GM12878 (cell line): ENCODE measurements around the gene PLK1. TPM values are rescaled to one million over a fixed set of nuclear protein-coding genes. Genes with fewer than 3 reads are reported as not detected.
A peak's percentile ranks its signal among the peaks of the same experiment; 100 is the strongest.

ENCODE experiments used
- ATAC-seq: fragments of 200-7000 bp; cut with Tn5 transposase; 3 replicates; pipeline ENCODE4 v1.9.1; 2020; ENCODE audit warnings: mild to moderate bottlenecking, moderate library complexity
- BruUV-seq: library from RNA; stranded (reverse); fragments of 400-500 nt; replicated peaks from 2 replicates; lab custom pipeline; 2021; lab: Mats Ljungman, UMichigan
- CTCF ChIA-PET: fragments of 300-600 bp; sonication (Branson Sonifier 250); formaldehyde crosslinking; extraction: SDS; loops from one replicate; lab custom pipeline; 2021; ENCODE audit warnings: inconsistent platforms; lab: Yijun Ruan, JAX
- POLR2A ChIA-PET: fragments of 350-600 bp; formaldehyde crosslinking; extraction: SDS; loops from one replicate; lab custom pipeline; 2021; ENCODE audit warnings: inconsistent platforms; lab: Charles Lee
- RAD21 ChIA-PET: fragments of 300-600 bp; sonication (Branson Sonifier 250); formaldehyde crosslinking; loops from one replicate; lab custom pipeline; 2023; ENCODE audit warnings: antibody characterized with exemption; ENCODE audit not compliant: unreplicated experiment; lab: Charles Lee
- SMC1A ChIA-PET: fragments of 300-600 bp; sonication (Branson Sonifier 250); formaldehyde crosslinking; loops from one replicate; lab custom pipeline; 2023; ENCODE audit not compliant: unreplicated experiment, uncharacterized antibody; lab: Charles Lee
- DNase-seq: peaks from one replicate; pipeline ENCODE4 v3.0.0-alpha.2; 2011; ENCODE audit warnings: low read depth, low spot score
- FAIRE-seq: peaks from 3 replicates; lab custom pipeline; 2011; peaks lifted over from hg19 to GRCh38; lab: Jason Lieb, UNC
- H2AFZ ChIP-seq: 2 replicates; pipeline ENCODE4 v1.6.0; 2011; ENCODE audit warnings: low read depth, low read length, control low read depth; ENCODE audit not compliant: control insufficient read depth
- H3K27ac ChIP-seq: 2 replicates; pipeline ENCODE4 v1.5.1; 2011; ENCODE audit warnings: control low read depth; ENCODE audit not compliant: control insufficient read depth, insufficient read depth
- H3K27me3 ChIP-seq, 2 experiments: replicated peaks in 1 of 2; 2 replicates each; pipeline versions ENCODE4 v1.6.0 to v1.6.1; 2011; ENCODE audit warnings: low read length in 1 of 2; ENCODE audit not compliant: control insufficient read depth in 2 of 2, insufficient read depth in 2 of 2
- H3K36me3 ChIP-seq, 2 experiments: 2 replicates each; pipeline ENCODE4 v1.5.1; 2011; ENCODE audit warnings: low read length in 1 of 2; ENCODE audit not compliant: control insufficient read depth in 2 of 2, insufficient read depth in 2 of 2
- H3K4me1 ChIP-seq: 2 replicates; pipeline ENCODE4 v1.6.1; 2011; ENCODE audit warnings: mild to moderate bottlenecking, low read length, moderate library complexity, mixed read lengths; ENCODE audit not compliant: control insufficient read depth, insufficient read depth
- H3K4me2 ChIP-seq: 2 replicates; pipeline ENCODE4 v1.6.0; 2011; ENCODE audit warnings: control low read depth; ENCODE audit not compliant: control insufficient read depth, insufficient read depth
- H3K4me3 ChIP-seq: fragments of 200-600 bp; sonication (generic); 2 replicates; pipeline ENCODE4 v1.5.1; 2016
- H3K79me2 ChIP-seq: 2 replicates; pipeline ENCODE4 v1.6.0; 2011; ENCODE audit warnings: low read length; ENCODE audit not compliant: control insufficient read depth, insufficient read depth
- H3K9ac ChIP-seq: 2 replicates; pipeline ENCODE4 v1.8.0; 2011; ENCODE audit warnings: low read length, control low read depth, mixed read lengths; ENCODE audit not compliant: control insufficient read depth, insufficient read depth
- H3K9me3 ChIP-seq: replicated peaks from 3 replicates; pipeline ENCODE4 v1.5.1; 2011; ENCODE audit warnings: mild to moderate bottlenecking, low read length; ENCODE audit not compliant: control insufficient read depth, insufficient read depth
- H4K20me1 ChIP-seq: 2 replicates; pipeline ENCODE4 v1.6.0; 2011; ENCODE audit not compliant: control insufficient read depth, insufficient read depth
- BCL3 ChIP-seq: IDR thresholded peaks from 2 replicates; pipeline ENCODE4 v1.6.1; 2011; ENCODE audit warnings: borderline replicate concordance, low read depth, mild to moderate bottlenecking, moderate library complexity, low read length; ENCODE audit not compliant: insufficient read depth, poor library complexity, severe bottlenecking
- CHD2 ChIP-seq: IDR thresholded peaks from 2 replicates; pipeline ENCODE4 v1.6.1; 2011; ENCODE audit warnings: low read depth, low read length, improper control_type of control experiment, borderline replicate concordance
- EZH2 ChIP-seq: IDR thresholded peaks from 2 replicates; pipeline ENCODE4 v1.6.1; 2012; ENCODE audit warnings: low read depth, mild to moderate bottlenecking, control low read depth, inconsistent platforms, low read length, borderline replicate concordance; ENCODE audit not compliant: control insufficient read depth
- MYB ChIP-seq: fragments of 150-350 bp; IDR thresholded peaks from 2 replicates; pipeline ENCODE4 v1.6.1; 2014; ENCODE audit warnings: mild to moderate bottlenecking, low read depth, low read length, borderline replicate concordance
- PBX3 ChIP-seq: IDR thresholded peaks from 2 replicates; pipeline ENCODE4 v1.6.1; 2011; ENCODE audit warnings: mild to moderate bottlenecking, low read depth, low read length, moderate library complexity; ENCODE audit not compliant: insufficient replicate concordance
- POLR2A ChIP-seq: IDR thresholded peaks from 2 replicates; pipeline ENCODE4 v1.6.1; 2011; ENCODE audit warnings: low read depth, mild to moderate bottlenecking, low read length
- WGBS: methylation state at CpG from one replicate; pipeline ENCODE4 v1.1.6; 2016; ENCODE audit warnings: low lambda C conversion rate; ENCODE audit not compliant: insufficient replicate concordance, insufficient coverage; ENCODE audit errors: missing lambda C conversion rate; 5-methylcytosine and 5-hydroxymethylcytosine counted together
- in situ Hi-C: fragments of 300-500 bp; cut with MboI; formaldehyde crosslinking; loops from 9 replicates; pipeline ENCODE4 v1.14.3; 2018; ENCODE audit warnings: mixed read lengths
- intact Hi-C: fragments of 100-400 bp; cut with micrococcal nuclease; formaldehyde crosslinking; loops from one replicate; pipeline ENCODE4 v1.14.2; 2022; ENCODE audit not compliant: unreplicated experiment
- polyA plus RNA-seq, 11 experiments: library from polyadenylated mRNA; depleted of rRNA in 4 of 11; unstranded in 6 of 11; stranded (reverse) in 5 of 11; fragments of >200 nt; fragmentation: Nextera tagmentation in 4 of 11; fragmentation: Illumina TruSeq in 1 of 11; extraction: Ambion mirVana in 4 of 11; extraction: Trizol in 1 of 11; gene quantifications; 1 replicate in 1 of 11; 2 replicates in 10 of 11; pipeline versions ENCODE4 v1.2.1 to v1.2.3, GENCODE V29; 2011 to 2016; ENCODE audit warnings: inconsistent platforms in 2 of 11, missing spikeins in 2 of 11, low read depth in 1 of 11
- total RNA-seq, 4 experiments: library from RNA; depleted of rRNA in 3 of 4; stranded (reverse); fragments of >200 nt in 3 of 4; fragmentation: Illumina TruSeq in 1 of 4; extraction: Trizol in 1 of 4; gene quantifications; 2 replicates each; pipeline versions ENCODE4 v1.2.1 to v1.2.3, GENCODE V29; 2013 to 2021

The PLK1 gene
- total and polyA plus RNA-seq, 10 of the 15 experiments (the other 5 are each of a cell fraction or from before 2014, with no cell fraction given) = 11.3 to 191 (median 84.5) TPM

- no peaks in the 10 kb centered on the region for H3K27me3 ChIP-seq
- no peaks in the 10 kb centered on the region for H3K79me2 ChIP-seq
- no peak for DNase-seq
- no peak overlapping the region for H3K27ac ChIP-seq
- no peaks in the 10 kb centered on the region for H3K9me3 ChIP-seq
- POLR2A ChIA-PET = no interaction called here
- in situ Hi-C loops = no loop called here
- CTCF ChIA-PET = no interaction called here
- no peaks in the 10 kb centered on the region for H4K20me1 ChIP-seq
- H3K4me1 ChIP-seq = no peaks in the 10 kb centered on the region
- no peak for FAIRE-seq
- no peak overlapping the region for H3K4me3 ChIP-seq
- TF ChIP-seq POLR2A (peak; percentile 44; the same call in 1 of the 2 replicates), MYB (no peak)
- SMC1A ChIA-PET = no interaction called here
- 94% methylated on average over 19 of the region's 25 CpGs for WGBS
- H3K4me2 ChIP-seq = no peak overlapping the region
- peaks cover 19 to 29% of the 10 kb centered on the region in 2 experiments for H3K36me3 ChIP-seq
- no peak overlapping the region for H2AFZ ChIP-seq
- ATAC-seq = no peak
- no TSS peak for BruUV-seq
- RAD21 ChIA-PET = no interaction called here
- intact Hi-C loops = no loop called here
- no peak overlapping the region for H3K9ac ChIP-seq
These were observed 12.2 kb downstream of the PLK1 start for GRCh38 chr16:23690771-23691482.

- Histone ChIP-seq H2AFZ (no peak overlapping the region), H3K27ac (no peak overlapping the region), H3K4me3 (no peak overlapping the region), H3K79me2 (no peaks in the 10 kb centered on the region), H4K20me1 (no peaks in the 10 kb centered on the region), H3K27me3 (no peaks in the 10 kb centered on the region), H3K9ac (no peak overlapping the region), H3K4me1 (no peaks in the 10 kb centered on the region), H3K4me2 (no peak overlapping the region), H3K36me3 (peaks cover 14 to 29% of the 10 kb centered on the region in 2 experiments; a peak in 3 of 4 replicates), H3K9me3 (no peaks in the 10 kb centered on the region)
- TF ChIP-seq POLR2A (peak; percentile 2; the same call in 1 of the 2 replicates), PBX3 (peak; percentile 41), EZH2 (no peak), BCL3 (peak; percentile 79), CHD2 (no peak)
- RAD21 ChIA-PET = no interaction called here
- DNase-seq = no peak
- no TSS peak for BruUV-seq
- CTCF ChIA-PET = no interaction called here
- POLR2A ChIA-PET = interaction anchor here (1.0 kb wide), 1 partner anchor 9 kb away, joined by 3 read pairs; no protein-coding TSS in a partner anchor
- intact Hi-C loops (no loop called here), in situ Hi-C loops (no loop called here)
- ATAC-seq = no peak
- SMC1A ChIA-PET = no interaction called here
- no peak for FAIRE-seq
- 88% methylated on average over 10 of the region's 10 CpGs for WGBS
These were observed 12.9 kb downstream of the PLK1 start for GRCh38 chr16:23691483-23692189.
